NOMO-1 treated with DMSO at 0.1 percent for 48 hours (cell line): Measurements from ENCODE around the gene CD274.
A peak's percentile ranks its signal among the peaks of the same experiment; 100 is the strongest.
"Not testable (repeated sequence)": the region's sequence is repeated elsewhere in the genome, so short reads cannot be mapped to it uniquely, and the experiment has no call there.

Experiments
- DNase-seq: peaks from one replicate; lab custom pipeline; 2025; ENCODE audit not compliant: unreplicated experiment; lab: John Stamatoyannopoulos, UW

Gene CD274

DNA sequence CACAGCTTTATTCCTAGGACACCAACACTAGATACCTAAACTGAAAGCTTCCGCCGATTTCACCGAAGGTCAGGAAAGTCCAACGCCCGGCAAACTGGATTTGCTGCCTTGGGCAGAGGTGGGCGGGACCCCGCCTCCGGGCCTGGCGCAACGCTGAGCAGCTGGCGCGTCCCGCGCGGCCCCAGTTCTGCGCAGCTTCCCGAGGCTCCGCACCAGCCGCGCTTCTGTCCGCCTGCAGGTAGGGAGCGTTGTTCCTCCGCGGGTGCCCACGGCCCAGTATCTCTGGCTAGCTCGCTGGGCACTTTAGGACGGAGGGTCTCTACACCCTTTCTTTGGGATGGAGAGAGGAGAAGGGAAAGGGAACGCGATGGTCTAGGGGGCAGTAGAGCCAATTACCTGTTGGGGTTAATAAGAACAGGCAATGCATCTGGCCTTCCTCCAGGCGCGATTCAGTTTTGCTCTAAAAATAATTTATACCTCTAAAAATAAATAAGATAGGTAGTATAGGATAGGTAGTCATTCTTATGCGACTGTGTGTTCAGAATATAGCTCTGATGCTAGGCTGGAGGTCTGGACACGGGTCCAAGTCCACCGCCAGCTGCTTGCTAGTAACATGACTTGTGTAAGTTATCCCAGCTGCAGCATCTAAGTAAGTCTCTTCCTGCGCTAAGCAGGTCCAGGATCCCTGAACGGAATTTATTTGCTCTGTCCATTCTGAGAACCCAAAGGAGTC lies at the start of gene CD274:
Gene CD274, plus strand, starts transcription at position 184 of the 733 bp plus-strand sequence. CDS start 5,572 bp downstream, outside the sequence.
- DNase-seq: peak; percentile 45

DNA sequence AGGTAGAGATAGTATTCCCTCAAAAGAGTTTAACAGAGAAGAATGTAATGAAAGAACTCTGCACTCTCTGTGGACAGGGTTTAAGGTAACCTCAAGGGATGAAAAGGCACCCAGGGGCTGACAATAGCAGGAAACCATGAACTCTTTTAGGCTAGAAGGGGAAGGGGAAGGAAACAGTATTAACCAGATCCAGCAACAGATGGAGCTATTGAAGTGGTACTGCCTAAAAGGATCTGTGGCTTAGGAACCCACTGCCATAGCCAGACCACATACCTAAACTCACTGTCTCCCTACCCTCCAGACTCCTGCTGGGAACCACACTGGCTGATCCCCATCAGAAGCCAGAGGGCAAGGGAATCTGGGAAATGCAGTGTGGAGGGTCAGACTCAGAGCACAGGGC lies 48.1 kb upstream of the CD274 start:
- no peak for DNase-seq

DNA sequence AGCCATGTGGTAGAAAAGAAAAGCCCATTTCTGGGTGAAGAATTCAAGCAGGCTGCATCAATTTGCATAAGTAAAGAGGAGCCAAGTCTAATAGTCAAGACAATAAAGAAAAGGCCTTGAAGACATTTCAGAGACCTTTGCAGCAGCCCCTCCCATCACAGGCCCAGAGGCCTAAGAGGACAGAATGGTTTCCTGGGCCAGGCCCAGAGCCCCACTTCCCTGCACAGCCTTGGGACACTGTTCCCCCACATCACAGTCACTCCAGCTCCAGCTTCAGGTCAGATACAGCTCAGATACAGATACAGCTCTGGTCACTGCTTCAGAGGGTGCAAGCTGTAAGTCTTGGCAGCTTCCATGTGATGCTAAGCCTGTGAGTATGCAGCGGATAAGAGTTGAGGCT lies 41.7 kb upstream of the CD274 start:
- no peak for DNase-seq

DNA sequence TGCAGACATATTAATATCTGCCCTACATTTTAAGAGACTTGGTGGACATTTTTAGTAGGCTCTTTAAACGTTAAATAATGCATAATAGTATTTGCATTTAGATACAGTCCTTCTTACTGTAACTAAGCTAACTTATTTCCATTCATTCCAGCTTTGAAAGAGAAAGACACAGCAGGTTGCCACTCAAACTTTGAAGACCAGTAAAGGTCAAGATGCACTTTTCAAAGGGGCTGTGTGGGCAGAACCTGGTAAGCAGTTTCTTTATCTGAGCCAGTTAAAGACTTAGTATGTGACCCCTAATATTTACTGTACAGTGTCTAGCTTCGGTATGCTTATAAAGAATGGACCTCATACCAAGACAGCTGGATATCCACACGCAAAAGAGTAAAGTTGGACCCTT lies 33.4 kb upstream of the CD274 start:
- DNase-seq: no peak

DNA sequence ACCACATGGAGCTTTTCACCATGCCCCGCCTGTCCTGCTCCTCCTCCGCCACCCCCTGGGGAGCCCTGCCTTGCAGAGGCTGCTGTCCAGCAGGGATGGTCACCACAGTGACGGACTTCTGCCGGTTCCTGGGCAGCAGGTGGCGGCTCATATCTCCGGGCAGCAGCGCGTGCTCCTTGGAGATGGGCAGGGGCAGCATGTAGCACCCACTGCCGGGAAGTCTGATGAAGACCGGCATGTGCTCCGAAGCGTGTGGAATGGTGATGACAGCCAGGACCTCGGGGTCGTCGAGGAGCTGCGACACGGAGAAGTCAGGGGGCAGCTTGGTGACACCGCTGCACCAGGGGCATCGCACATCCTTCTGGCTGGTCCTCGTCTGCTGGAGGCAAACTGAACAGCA lies 31.9 kb upstream of the CD274 start:
- no peak for DNase-seq

DNA sequence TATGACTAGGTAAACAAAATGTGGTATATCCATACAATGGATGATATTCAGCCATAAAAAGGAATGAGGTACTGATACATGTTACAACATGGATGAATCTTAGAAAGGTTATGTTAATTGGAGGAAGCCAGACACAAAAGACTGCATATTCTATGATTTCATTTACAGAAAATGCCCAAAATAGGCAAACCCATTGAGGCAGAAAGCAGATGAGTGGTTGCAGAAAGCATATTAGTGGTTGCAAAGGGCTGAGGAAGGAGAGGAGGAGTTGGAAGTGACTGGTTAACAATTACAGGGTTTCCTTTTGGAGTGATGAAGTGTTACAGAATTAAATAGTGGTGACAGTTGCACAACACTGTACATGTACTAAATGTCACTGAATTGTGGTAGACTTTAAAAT lies 30.4 kb upstream of the CD274 start:
- peak; percentile 5 for DNase-seq

DNA sequence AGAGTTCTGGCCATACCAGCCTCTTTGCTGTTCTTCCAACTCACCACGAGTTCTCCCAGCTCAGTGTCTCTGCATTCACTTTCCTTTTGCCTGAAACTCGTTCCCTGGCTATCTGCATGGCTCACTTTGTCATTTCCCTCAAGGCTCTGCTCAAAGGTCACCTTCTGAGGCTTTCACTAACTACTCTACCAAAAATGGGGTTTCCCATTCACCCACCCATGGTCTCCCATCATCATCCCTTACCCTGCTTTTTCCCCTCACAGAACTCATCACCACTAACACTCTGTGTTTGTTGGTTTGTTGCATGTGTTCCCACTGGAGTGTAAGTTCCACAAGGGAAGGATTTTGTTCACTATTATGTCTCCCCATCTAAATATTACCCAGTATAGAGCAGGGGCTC lies 29.2 kb upstream of the CD274 start:
- DNase-seq: no peak

DNA sequence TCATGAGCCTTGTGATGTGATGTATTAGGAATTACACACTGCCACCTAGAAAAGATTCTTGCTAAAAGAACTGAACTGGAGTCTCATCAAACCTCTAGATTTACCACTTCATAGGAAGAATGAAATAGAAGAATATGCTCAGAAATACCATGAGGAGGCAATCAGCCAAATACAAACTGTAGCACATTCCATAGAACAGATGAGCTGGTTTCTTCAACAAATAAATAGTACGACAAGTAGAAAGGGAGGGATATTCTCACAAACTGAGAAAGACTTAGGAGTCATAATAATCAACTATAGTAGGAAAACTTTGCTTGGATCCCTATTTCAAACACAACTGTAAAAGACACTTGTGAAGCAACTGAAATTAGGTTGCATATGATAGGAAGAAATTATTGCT lies 28.1 kb upstream of the CD274 start:
- DNase-seq: no peak

DNA sequence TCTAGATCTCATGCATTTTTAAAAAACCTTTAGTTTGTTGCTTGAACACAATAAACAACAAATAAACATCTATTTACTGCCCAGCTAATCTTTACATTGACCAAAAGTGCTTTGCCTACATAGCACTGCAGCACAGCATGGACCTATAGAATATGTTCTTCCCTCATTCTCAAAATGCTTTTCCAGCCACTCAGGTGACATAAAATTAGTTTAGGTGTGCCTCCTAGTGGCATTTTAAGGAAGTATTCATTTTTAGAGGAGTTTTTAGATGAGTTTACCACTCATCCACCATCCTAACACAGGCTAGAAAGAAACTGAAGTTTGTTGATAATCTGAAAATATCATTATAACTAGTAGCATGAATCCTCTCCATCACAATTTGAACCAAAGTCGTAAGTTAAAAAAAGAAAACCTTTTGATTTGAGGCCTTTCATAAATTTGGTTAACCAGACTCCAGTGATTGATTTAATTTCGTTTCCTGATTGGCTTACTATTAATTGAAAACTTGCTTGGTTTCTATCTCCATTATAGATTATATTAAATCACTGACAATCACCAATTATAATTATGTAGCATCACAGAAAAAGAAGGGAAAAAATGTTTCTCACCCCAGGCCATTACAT lies 25.2 kb upstream of the CD274 start:
- peak; percentile 4 for DNase-seq

DNA sequence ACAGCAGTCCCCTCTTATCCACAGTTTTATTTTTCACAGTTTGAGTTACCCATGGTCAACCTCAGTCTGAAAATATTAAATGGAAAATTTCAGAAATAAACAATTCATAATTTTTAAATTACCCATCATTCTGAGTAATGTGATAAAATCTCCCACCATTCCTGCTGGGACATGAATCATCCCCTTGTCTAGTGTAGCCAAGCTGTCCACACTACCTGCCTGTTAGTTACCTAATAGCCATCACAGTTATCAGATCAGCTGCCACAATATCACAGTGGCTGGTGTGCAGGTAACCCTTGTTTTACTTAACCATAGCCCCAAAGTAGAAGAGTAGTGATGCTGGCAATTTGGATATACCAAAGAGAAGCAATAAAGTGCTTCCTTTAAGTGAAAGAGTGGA lies 23.3 kb upstream of the CD274 start:
- DNase-seq: no peak

DNA sequence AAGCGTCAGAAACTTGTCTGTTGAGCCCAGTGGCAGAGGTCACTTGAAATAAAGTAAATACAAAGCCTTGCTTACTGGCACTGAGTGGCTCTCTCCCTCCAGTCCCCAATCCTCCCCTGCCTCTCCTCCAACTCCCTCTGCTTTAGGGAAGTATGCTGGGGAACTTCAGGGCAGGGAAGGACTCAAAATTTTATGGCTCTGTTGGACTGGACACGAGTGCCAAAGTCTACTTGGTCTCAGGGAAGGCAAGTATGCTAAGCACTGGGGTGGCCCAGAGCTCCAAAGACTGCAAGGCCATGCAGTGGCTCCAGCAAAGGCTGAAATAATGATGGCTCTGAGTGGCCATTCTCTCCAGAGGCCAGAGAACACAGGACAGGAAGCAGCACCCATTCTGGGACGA lies 22.2 kb upstream of the CD274 start:
- DNase-seq: no peak

DNA sequence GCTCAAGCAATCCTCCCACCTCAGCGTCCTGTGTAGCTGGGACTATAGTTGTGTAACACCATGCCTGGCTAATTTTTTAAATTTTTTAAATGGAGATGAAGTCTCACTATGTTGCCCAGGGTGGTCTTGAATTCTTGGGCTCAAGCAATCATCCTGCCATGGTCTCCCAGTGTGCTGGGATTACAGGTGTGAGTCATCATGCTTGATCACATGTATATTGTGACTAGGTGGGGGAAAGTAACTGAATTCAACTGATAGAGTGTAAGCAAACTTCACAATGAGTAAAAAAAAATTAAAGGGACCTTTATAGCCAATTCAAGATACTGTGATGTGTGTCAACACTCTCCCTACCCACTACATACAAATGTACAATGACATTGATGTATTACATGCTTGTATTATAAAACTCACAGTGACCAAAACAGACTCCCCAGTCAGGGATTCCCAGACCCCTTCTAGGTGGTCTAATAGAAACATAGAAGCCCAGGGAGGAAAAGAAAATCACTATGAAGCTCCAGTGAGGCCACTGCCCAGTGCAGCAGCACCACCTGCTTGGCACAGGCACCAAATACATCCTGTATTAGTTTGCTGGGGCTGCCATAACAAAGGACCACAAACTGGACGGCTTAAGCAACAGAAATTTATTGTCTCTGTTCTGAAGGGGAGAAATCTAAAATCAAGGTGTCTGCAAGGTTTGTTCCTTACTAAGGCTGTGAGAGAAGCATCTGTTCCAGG lies 21.4 kb upstream of the CD274 start:
- DNase-seq: no peak

DNA sequence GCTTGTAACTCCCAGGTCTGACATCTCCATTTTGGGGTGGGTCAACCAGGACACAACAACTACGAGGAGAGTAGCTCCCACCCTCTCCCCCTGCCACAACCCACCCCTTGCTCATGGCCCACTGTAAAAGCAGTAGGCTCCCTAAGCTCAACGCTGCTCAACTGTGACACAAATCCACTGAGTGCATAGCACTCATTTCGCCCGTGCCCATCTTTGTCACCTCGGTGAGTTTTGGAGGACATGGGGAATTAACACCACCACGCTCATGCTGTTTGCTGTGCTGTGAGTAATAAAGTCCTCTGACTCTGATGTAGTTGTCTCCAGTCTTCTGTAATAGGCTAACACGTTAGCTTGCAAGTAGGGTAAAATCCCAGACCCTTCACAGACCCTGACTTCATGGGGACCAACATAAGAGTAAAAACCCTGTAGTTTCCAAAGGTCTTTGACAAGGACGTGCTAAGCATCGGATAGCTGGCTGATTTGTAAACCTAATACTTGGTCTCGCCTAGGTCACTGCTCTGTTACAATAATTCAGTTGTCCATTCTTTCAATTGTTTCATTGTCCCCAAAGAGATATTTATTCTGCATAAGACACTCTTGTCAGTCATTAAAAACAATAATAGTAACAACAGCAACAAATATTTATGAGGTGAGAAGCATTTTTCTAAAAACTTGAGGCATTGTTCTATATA lies 20.3 kb upstream of the CD274 start:
- DNase-seq: no peak

DNA sequence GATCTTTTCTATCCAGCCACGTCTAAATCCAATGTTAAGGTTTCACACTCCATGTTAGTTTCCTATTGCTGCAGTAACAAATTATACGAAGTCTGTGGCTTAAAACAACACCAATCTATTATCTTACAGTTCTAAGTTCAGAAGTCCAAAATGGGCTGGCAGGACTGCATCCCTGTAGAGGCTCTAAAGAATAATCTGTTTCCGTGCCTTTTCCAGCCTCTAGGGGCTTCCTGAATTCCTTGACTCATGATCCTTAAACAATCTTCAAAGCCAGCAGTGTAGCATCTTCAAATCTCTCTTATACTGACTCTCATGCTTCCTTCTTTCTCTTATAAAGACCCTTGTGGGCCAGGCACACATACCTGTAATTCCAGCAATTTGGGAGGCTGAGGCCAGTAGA lies 19.4 kb upstream of the CD274 start:
- DNase-seq: no peak

DNA sequence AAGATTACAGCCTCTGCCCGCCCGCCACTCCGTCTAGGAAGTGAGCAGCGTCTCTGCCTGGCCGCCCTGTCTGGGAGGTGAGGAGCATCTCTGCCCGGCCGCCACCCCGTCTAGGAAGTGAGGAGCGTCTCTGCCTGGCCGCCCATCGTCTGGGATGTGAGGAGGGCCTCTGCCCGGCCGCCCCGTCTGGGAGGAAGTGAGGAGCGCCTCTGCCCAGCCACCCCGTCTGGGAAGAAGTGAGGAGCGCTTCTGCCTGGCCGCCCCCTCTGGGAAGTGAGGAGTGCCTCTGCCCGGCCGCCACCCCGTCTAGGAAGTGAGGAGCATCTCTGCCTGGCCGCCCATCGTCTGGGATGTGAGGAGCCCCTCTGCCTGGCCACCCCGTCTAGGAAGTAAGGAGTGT lies 17.5 kb upstream of the CD274 start:
- not testable (repeated sequence) for DNase-seq

DNA sequence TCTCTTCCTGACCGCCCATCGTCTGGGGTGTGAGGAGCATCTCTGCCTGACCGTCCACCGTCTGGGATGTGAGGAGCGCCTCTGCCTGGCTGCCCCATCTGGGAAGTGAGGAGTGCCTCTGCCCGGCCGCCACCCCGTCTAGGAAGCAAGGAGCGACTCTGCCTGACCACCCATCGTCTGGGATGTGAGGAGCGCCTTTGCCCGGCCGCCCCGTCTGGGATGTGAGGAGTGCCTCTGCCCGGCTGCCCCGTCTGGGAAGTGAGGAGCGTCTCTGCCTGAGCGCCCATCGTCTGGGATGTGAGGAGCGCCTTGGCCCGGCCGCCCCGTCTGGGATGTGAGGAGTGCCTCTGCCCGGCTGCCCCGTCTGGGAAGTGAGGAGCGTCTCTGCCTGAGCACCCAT lies 17.0 kb upstream of the CD274 start:
- DNase-seq: not testable (repeated sequence)

DNA sequence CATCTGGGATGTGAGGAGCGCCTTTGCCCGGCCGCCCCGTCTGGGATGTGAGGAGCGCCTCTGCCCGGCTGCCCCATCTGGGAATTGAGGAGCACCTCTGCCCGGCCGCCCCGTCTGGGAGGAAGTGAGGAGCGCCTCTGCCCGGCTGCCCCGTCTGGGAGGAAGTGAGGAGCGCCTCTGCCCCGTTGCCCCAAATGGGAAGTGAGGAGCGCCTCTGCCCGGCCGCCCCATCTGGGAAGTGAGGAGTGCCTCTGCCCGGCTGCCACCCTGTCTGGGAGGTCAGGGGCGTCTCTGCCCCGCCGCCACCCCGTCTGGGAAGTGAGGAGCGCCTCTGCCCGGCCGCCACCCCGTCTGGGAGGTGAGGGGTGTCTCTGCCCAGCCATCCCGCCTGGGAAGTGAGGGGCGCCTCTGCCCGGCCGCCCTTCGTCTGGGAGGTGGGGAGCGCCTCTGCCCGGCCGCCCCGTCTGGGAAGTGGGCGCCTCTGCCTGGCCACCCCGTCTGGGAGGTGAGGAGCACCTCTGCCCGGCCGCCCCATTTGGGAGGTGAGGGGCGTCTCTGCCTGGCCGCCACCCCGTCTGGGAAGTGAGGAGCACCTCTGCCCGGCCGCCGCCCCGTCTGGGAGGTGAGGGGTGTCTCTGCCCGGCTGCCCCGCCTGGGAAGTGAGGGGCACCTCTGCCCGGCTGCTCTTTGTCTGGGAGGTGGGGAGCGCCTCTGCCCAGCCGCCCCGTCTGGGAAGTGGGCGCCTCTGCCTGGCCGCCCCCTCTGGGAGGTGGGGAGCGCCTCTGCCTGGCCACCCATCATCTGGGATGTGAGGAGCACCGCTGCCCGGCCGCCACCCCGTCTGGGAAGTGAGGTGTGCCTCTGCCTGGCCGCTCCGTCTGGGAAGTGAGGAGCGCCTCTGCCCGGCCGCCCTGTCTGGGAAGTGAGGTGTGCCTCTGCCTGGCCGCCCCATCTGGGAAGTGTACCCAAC lies 16.2 kb upstream of the CD274 start:
- DNase-seq: not testable (repeated sequence)

DNA sequence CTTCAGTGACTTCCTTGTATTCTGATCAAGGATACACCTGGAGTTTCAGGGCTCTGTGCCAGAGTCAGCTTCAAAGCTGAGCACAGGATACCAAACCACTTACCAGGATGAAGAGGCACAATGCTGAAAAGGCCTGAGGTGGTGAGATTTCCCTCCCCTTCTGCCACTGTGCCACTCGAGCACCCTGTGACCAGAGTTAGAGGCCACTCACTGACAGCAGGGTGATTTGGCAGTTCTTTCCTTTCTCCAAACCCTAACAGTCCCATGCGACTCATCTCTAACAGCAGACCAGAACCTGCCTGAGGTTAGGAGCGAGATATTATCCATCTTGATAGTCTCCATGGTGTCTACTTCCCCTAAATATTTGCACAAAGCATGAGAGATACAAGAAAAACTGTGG lies 14.4 kb upstream of the CD274 start:
- no peak for DNase-seq

DNA sequence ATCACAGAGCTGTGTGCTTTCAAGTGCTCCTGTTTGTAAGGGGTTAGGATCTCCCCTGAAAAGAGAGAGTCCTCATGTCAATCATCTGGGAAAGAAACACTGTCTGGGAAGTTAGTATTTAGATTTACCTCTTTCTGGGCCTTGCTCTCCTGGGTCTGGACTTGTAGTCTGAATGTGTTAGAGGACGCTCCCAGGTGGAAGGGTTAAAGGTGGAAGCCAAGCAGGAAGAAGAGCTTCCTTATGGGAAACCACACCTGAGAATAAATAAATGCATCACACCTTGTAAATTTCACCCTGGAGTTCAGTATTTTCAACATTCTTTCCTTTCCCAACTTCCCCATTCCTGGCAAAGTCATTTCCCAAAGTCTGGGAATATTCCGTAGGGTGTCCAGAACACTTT lies 13.9 kb upstream of the CD274 start:
- DNase-seq: no peak
